Measurements from ENCODE around the gene ZNF697. TPM values are rescaled to one million over a fixed set of nuclear protein-coding genes. Genes with fewer than 3 reads are reported as not detected.
"Not testable (repeated sequence)": the region's sequence is repeated elsewhere in the genome, so short reads cannot be mapped to it uniquely, and the experiment has no call there.

The ZNF697 gene
- total RNA-seq, 1 experiment from 2014 or later = 18.0 TPM

GRCh38 chr1:119606394-119606793, 41.7 kb downstream of the ZNF697 start (continued):
- TF ChIP-seq AFF4 (CRISPR knock-in tag; IDR thresholded peaks at IDR 0.05; ENCODE audit: borderline replicate concordance) = no peak
- no peak for TF ChIP-seq MYBL2 (CRISPR knock-in tag; IDR thresholded peaks at IDR 0.05)
- no peak for TF ChIP-seq MLX (CRISPR knock-in tag; IDR thresholded peaks at IDR 0.05)
- TF ChIP-seq EMX1 (CRISPR knock-in tag; IDR thresholded peaks at IDR 0.05) = no peak
- no peak for TF ChIP-seq HMGXB4 (CRISPR knock-in tag; IDR thresholded peaks at IDR 0.05)

GRCh38 chr1:119605686-119606085, 42.4 kb downstream of the ZNF697 start:
- DNase-seq (ENCODE audit: low spot score) = no peak
- no peak overlapping the region for H3K4me3 Mint-ChIP-seq
- CTCF ChIA-PET = no interaction called here
- peaks cover under 1% of the 10 kb centered on the region for H3K27me3 Mint-ChIP-seq (ENCODE audit: low read depth)
- POLR2A ChIA-PET = no interaction called here
- TF ChIP-seq KAT7 (CRISPR knock-in tag; IDR thresholded peaks at IDR 0.05; ENCODE audit: borderline replicate concordance) = no peak
- H3K9me3 Mint-ChIP-seq = no peaks in the 10 kb centered on the region
- H3K27ac Mint-ChIP-seq = no peak overlapping the region
- no peaks in the 10 kb centered on the region for H3K36me3 Mint-ChIP-seq
- 0 out of 2 replicates have a peak, but pooled peaks cover 2% of the 10 kb centered on the region for H3K4me1 Mint-ChIP-seq
- ATAC-seq = no peak

GRCh38 chr1:119605080-119605479, 43.0 kb downstream of the ZNF697 start:
- POLR2A ChIA-PET; H3K9me3 Mint-ChIP-seq; ATAC-seq; H3K4me3 Mint-ChIP-seq; DNase-seq (ENCODE audit: low spot score); H3K36me3 Mint-ChIP-seq; H3K27me3 Mint-ChIP-seq (ENCODE audit: low read depth); H3K4me1 Mint-ChIP-seq; CTCF ChIA-PET; H3K27ac Mint-ChIP-seq: not testable (repeated sequence)

GRCh38 chr1:119603695-119604094, 44.4 kb downstream of the ZNF697 start:
- H3K4me3 Mint-ChIP-seq = no peak overlapping the region
- no peaks in the 10 kb centered on the region for H3K9me3 Mint-ChIP-seq
- ATAC-seq (no peak), DNase-seq (ENCODE audit: low spot score) (no peak)
- ChIA-PET POLR2A (no interaction called here), CTCF (no interaction called here)
- H3K27ac Mint-ChIP-seq = no peak overlapping the region
- no peaks in the 10 kb centered on the region; the same call in 1 of the 2 replicates for H3K27me3 Mint-ChIP-seq (ENCODE audit: low read depth)
- H3K4me1 Mint-ChIP-seq = 0 out of 2 replicates have a peak, but pooled peaks cover 2% of the 10 kb centered on the region
- no peaks in the 10 kb centered on the region for H3K36me3 Mint-ChIP-seq
- no peak for TF ChIP-seq AFF4 (CRISPR knock-in tag; IDR thresholded peaks at IDR 0.05; ENCODE audit: borderline replicate concordance)
- TF ChIP-seq ZNF232 (CRISPR knock-in tag; IDR thresholded peaks at IDR 0.05) = no peak
- TF ChIP-seq TEAD4 (CRISPR knock-in tag; IDR thresholded peaks at IDR 0.05) = no peak
- no peak for TF ChIP-seq STAT6 (CRISPR knock-in tag; conservative IDR thresholded peaks at IDR 0.05; ENCODE audit: low read depth)
- TF ChIP-seq TEAD1 (CRISPR knock-in tag; IDR thresholded peaks at IDR 0.05) = no peak
- TF ChIP-seq ZMAT4 (CRISPR knock-in tag; IDR thresholded peaks at IDR 0.05) = no peak
- TF ChIP-seq CDX4 (CRISPR knock-in tag; IDR thresholded peaks at IDR 0.05; ENCODE audit: borderline replicate concordance) = no peak
- TF ChIP-seq USF1 (CRISPR knock-in tag; IDR thresholded peaks at IDR 0.05) = no peak
- TF ChIP-seq ATF3 (CRISPR knock-in tag; conservative IDR thresholded peaks at IDR 0.05) = no peak
